Neural progenitor cell (in vitro differentiated cells): Measurements from ENCODE around the gene SPATA45. TPM values are rescaled to one million over a fixed set of nuclear protein-coding genes. Genes with fewer than 3 reads are reported as not detected.

Source experiments
- DNase-seq: peaks from one replicate; pipeline ENCODE4 v3.0.0-alpha.2; 2016; ENCODE audit warnings: low spot score
- H2AFZ ChIP-seq: fragments of 200-600 bp; sonication (generic); replicated peaks from 2 replicates; pipeline ENCODE4 v1.6.1; 2016; ENCODE audit warnings: antibody characterized with exemption
- H3F3A ChIP-seq: fragments of 200-600 bp; sonication (generic); 2 replicates; pipeline ENCODE4 v1.6.1; 2016; ENCODE audit warnings: antibody characterized with exemption, low read depth
- H3K27ac ChIP-seq: fragments of 200-600 bp; sonication (generic); 2 replicates; pipeline ENCODE4 v1.5.1; 2016; ENCODE audit warnings: mild to moderate bottlenecking
- H3K27me3 ChIP-seq: fragments of 200-600 bp; sonication (generic); 2 replicates; pipeline ENCODE4 v1.6.1; 2016; ENCODE audit warnings: mild to moderate bottlenecking, moderate library complexity
- H3K36me3 ChIP-seq: fragments of 200-600 bp; sonication (generic); 2 replicates; pipeline ENCODE4 v1.5.1; 2016
- H3K4me1 ChIP-seq: fragments of 200-600 bp; sonication (generic); 2 replicates; pipeline ENCODE4 v1.6.1; 2016; ENCODE audit warnings: mixed run types
- H3K4me2 ChIP-seq: fragments of 200-600 bp; sonication (generic); 2 replicates; pipeline ENCODE4 v1.6.1; 2016
- H3K4me3 ChIP-seq: fragments of 200-600 bp; sonication (generic); 2 replicates; pipeline ENCODE4 v1.5.1; 2016
- H3K79me2 ChIP-seq: fragments of 200-600 bp; sonication (generic); 2 replicates; pipeline ENCODE4 v1.6.1; 2016; ENCODE audit warnings: low read depth
- H3K9ac ChIP-seq: fragments of 200-600 bp; sonication (generic); 2 replicates; pipeline ENCODE4 v1.6.1; 2016
- H3K9me3 ChIP-seq: fragments of 200-600 bp; sonication (generic); 2 replicates; pipeline ENCODE4 v1.5.1; 2016; ENCODE audit warnings: low read depth
- H4K20me1 ChIP-seq: fragments of 200-600 bp; sonication (generic); 2 replicates; pipeline ENCODE4 v1.6.1; 2016; ENCODE audit warnings: low read depth
- H3K27ac Mint-ChIP-seq: 3 replicates; pipeline ENCODE4 v1.8.0; 2021; ENCODE audit warnings: mixed read lengths
- H3K27me3 Mint-ChIP-seq: 2 replicates; pipeline ENCODE4 v1.8.0; 2022; ENCODE audit warnings: low read depth, mild to moderate bottlenecking, inconsistent platforms, moderate library complexity, mixed read lengths; ENCODE audit not compliant: insufficient read depth
- H3K36me3 Mint-ChIP-seq: 3 replicates; pipeline ENCODE4 v1.8.0; 2021; ENCODE audit warnings: mixed read lengths
- H3K4me1 Mint-ChIP-seq: 3 replicates; pipeline ENCODE4 v1.8.0; 2021; ENCODE audit warnings: mixed read lengths
- H3K4me3 Mint-ChIP-seq: 3 replicates; pipeline ENCODE4 v1.8.0; 2021; ENCODE audit warnings: mild to moderate bottlenecking, moderate library complexity, mixed read lengths
- H3K9me3 Mint-ChIP-seq: 3 replicates; pipeline ENCODE4 v1.8.0; 2020; ENCODE audit warnings: mixed read lengths
- EZH2 ChIP-seq: fragments of 200-600 bp; sonication (generic); IDR thresholded peaks from 2 replicates; pipeline ENCODE4 v1.6.1; 2017; ENCODE audit warnings: antibody characterized with exemption, mild to moderate bottlenecking, moderate library complexity
- EZH2phosphoT487 ChIP-seq: fragments of 200-600 bp; sonication (generic); IDR thresholded peaks from 2 replicates; pipeline ENCODE4 v1.6.1; 2017; ENCODE audit warnings: antibody characterized with exemption
- total RNA-seq: library from RNA; depleted of rRNA; stranded (reverse); fragments of >200 nt; gene quantifications from 2 replicates; pipeline ENCODE4 v1.2.3, GENCODE V29; 2015; ENCODE audit warnings: low replicate concordance
- TF ChIP-seq, protein P1 (sequence below): fragments of 200-600 bp; sonication (generic); IDR thresholded peaks from 2 replicates; pipeline ENCODE4 v1.5.1; 2017; ENCODE audit warnings: antibody characterized with exemption, mild to moderate bottlenecking

Gene SPATA45
- 1.1 TPM in 1 of 2 replicates, not detected in the other for total RNA-seq

DNA sequence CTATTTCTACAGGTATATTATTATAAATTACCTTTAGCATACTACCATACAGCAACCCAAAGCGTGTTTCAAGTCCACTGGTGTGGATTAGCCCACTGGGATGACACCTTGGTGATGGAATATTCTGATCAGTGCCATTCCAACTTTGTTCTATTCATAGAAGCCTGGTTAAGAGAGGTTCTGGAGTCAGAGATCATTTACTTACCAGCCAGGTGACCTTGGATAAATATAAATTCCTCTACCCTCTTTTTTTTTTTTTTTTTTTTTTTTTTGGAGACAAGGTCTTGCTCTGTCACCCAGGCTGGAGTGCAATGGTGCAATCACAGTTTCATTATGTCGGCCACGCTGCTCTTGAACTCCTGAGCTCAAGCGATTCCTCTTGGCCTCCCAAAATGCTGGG, at the start of gene SPATA45:
Gene SPATA45 (minus strand): TSS at position 101 of the 400 bp plus-strand sequence. CDS start 11,500 bp downstream, outside the sequence.
- Mint-ChIP-seq H3K27ac (no peak within 1 kb of the TSS), H3K4me1 (no peaks in the 10 kb centered on the region), H3K27me3 (no peaks in the 10 kb centered on the region), H3K9me3 (no peaks in the 10 kb centered on the region), H3K4me3 (no peak within 1 kb of the TSS), H3K36me3 (no peaks in the 10 kb centered on the region)
- Histone ChIP-seq H3K4me2 (peak within 1 kb of the TSS; percentile 13), H3K4me1 (peaks cover 4% of the 10 kb centered on the region), H3K9me3 (no peaks in the 10 kb centered on the region), H3F3A (no peaks in the 10 kb centered on the region), H3K36me3 (no peaks in the 10 kb centered on the region), H4K20me1 (no peaks in the 10 kb centered on the region), H3K27ac (no peak within 1 kb of the TSS), H3K79me2 (no peaks in the 10 kb centered on the region), H3K9ac (no peak within 1 kb of the TSS), H3K27me3 (no peaks in the 10 kb centered on the region), H2AFZ (no peak within 1 kb of the TSS), H3K4me3 (no peak within 1 kb of the TSS)
- TF ChIP-seq EZH2 (no peak), EZH2phosphoT487 (no peak)
- TF ChIP-seq, protein P1, sequence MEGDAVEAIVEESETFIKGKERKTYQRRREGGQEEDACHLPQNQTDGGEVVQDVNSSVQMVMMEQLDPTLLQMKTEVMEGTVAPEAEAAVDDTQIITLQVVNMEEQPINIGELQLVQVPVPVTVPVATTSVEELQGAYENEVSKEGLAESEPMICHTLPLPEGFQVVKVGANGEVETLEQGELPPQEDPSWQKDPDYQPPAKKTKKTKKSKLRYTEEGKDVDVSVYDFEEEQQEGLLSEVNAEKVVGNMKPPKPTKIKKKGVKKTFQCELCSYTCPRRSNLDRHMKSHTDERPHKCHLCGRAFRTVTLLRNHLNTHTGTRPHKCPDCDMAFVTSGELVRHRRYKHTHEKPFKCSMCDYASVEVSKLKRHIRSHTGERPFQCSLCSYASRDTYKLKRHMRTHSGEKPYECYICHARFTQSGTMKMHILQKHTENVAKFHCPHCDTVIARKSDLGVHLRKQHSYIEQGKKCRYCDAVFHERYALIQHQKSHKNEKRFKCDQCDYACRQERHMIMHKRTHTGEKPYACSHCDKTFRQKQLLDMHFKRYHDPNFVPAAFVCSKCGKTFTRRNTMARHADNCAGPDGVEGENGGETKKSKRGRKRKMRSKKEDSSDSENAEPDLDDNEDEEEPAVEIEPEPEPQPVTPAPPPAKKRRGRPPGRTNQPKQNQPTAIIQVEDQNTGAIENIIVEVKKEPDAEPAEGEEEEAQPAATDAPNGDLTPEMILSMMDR, result no peak
- no peak for DNase-seq

DNA sequence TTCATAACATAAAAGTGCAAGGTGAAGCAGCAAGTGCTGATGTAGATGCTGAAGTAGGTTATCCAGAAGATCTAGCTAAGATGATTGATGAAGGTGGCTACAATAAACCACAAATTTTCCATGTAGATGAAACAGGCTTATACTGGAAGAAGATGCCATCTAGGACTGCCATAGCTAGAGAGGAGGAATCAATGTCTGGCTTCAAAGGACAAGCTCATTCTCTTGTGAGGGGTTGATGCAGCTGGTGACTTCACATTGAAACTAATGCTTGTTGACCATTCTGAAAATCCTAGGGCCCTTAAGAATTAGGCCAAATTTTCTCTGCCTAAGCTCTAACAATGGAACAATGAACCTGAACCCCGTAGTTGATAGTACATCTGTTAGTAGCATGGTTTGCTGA, 44.7 kb upstream of the SPATA45 start:
- peaks cover 56% of the 10 kb centered on the region for H3K36me3 Mint-ChIP-seq
- no peaks in the 10 kb centered on the region for H3K9me3 Mint-ChIP-seq
- H3K36me3 ChIP-seq, result peaks cover 44% of the 10 kb centered on the region
- H4K20me1 ChIP-seq, result no peaks in the 10 kb centered on the region
- TF ChIP-seq, protein P1, result no peak
- TF ChIP-seq EZH2phosphoT487 (no peak), EZH2 (no peak)
- H3K27me3 Mint-ChIP-seq, result no peaks in the 10 kb centered on the region
- H3K4me1 Mint-ChIP-seq, result no peaks in the 10 kb centered on the region
- no peaks in the 10 kb centered on the region for H3K27me3 ChIP-seq
- H3K27ac ChIP-seq, result no peak overlapping the region
- no peaks in the 10 kb centered on the region for H3K9me3 ChIP-seq
- no peak overlapping the region for H3K4me3 ChIP-seq
- H3F3A ChIP-seq, result no peaks in the 10 kb centered on the region
- no peaks in the 10 kb centered on the region for H3K79me2 ChIP-seq
- no peak for DNase-seq
- H2AFZ ChIP-seq, result no peak overlapping the region
- H3K9ac ChIP-seq, result no peak overlapping the region
- H3K4me1 ChIP-seq, result no peaks in the 10 kb centered on the region
- H3K27ac Mint-ChIP-seq, result no peak overlapping the region
- no peak overlapping the region for H3K4me3 Mint-ChIP-seq
- no peak overlapping the region for H3K4me2 ChIP-seq

DNA sequence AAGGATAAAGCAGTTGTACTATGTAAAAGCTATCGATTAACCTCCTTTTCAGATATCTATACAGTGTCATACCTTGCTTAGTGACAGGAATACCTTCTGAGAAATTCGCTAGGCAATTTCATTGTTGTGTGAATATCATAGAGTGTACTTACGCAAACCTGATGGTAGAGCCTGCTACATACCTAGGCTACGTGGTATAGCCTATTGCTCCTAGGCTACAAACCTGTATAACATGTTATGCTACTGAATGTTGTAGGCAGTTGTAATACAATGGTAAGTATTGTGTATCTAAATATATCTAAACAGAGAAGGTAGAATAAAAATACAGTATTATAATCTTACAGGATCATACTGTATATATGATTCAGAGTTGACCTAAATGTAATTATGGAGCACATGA, 37.1 kb upstream of the SPATA45 start:
- H3F3A ChIP-seq, result no peaks in the 10 kb centered on the region
- H3K79me2 ChIP-seq, result no peaks in the 10 kb centered on the region
- no peaks in the 10 kb centered on the region for H3K4me1 Mint-ChIP-seq
- peaks cover 20% of the 10 kb centered on the region for H3K36me3 Mint-ChIP-seq
- H3K9ac ChIP-seq, result no peak overlapping the region
- no peaks in the 10 kb centered on the region for H3K27me3 Mint-ChIP-seq
- H3K27ac Mint-ChIP-seq, result no peak overlapping the region
- no peaks in the 10 kb centered on the region for H3K9me3 Mint-ChIP-seq
- H3K27me3 ChIP-seq, result no peaks in the 10 kb centered on the region
- peaks cover 22% of the 10 kb centered on the region for H3K36me3 ChIP-seq
- no peak overlapping the region for H3K4me3 ChIP-seq
- TF ChIP-seq, protein P1, result no peak
- no peak for TF ChIP-seq EZH2
- no peak for TF ChIP-seq EZH2phosphoT487
- H3K9me3 ChIP-seq, result no peaks in the 10 kb centered on the region
- no peak overlapping the region for H2AFZ ChIP-seq
- no peak overlapping the region for H3K27ac ChIP-seq
- no peak overlapping the region for H3K4me2 ChIP-seq
- no peaks in the 10 kb centered on the region for H4K20me1 ChIP-seq
- no peaks in the 10 kb centered on the region for H3K4me1 ChIP-seq
- no peak for DNase-seq
- H3K4me3 Mint-ChIP-seq, result no peak overlapping the region
